ENCODE results near the gene CBX7.

CBX7 gene

DNA sequence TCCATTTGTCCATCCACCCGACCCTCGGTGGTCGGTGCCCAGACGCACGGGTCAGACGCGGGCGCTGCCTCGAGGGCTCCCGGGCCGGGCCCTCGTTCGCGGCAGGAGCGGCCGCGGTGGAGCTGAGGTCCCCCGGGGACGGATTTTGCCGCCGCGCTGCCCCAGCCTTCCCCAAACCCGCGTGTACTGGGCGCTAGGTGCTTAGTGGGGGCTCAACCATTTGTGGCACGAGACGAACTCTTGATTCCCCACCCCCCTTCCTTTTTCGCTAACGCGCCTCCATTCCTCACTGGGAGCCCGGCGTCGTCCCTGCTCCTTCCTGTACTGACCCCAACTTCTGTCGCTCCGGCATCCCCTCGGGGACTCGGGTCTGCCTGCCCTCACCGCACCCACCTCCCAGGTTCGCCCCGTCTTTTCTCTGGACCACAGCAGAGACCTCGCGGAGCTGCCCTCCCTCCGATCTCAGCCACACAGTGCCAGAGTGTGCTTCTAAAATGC lies 789 bp upstream of the CBX7 start:
- CTCF ChIA-PET: interaction anchor here (0.9 to 4.0 kb wide), 3 partner anchors 14 to 163 kb away, joined by 3 to 27 read pairs (median 8); no protein-coding TSS in a partner anchor
- POLR2A ChIA-PET: interaction anchor here (1.4 kb wide), 1 partner anchor 367 kb away, joined by 3 read pairs; the partner anchor contains the start of gene ATF4
- DNase-seq (ENCODE audit: low read depth, low spot score): no peak

DNA sequence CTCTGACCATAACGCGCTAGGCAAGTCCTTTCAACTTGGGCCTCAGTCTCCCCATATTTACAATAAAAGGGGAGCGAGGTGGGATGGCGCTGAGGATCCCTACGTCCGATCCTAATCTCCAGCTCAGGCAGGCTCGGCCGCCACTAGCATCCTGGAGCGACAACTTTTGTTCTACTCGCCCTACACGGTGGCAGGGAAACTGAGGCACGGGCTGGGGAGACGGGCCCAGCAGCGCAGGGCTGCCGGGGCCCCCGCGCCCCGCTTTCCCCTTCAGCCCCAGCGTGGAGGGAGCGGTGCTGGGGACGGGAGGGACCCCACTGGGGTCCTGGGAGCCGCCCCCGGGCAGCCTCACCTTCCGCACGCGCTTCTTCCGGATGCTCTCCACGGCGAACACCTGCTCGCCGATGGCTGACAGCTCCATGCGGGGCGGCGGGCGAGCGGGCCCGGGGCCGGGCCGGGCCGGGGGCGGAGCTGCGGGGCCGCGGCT lies 413 bp downstream of the CBX7 start:
- ChIA-PET CTCF (interaction anchor here (0.9 to 1.1 kb wide), 3 partner anchors 24 to 281 kb away, joined by 3 read pairs; no protein-coding TSS in a partner anchor), POLR2A (interaction anchor here (1.1 to 1.4 kb wide), 3 partner anchors 165 to 368 kb away, joined by 3 read pairs; partner anchors contain the start of genes ATF4 and RPL3)
- H3K4me3 ChIP-seq (ENCODE audit: low read depth, low read length): peak overlapping the region; percentile 58
- DNase-seq (ENCODE audit: low read depth, low spot score): no peak
- TF ChIP-seq, protein P1, sequence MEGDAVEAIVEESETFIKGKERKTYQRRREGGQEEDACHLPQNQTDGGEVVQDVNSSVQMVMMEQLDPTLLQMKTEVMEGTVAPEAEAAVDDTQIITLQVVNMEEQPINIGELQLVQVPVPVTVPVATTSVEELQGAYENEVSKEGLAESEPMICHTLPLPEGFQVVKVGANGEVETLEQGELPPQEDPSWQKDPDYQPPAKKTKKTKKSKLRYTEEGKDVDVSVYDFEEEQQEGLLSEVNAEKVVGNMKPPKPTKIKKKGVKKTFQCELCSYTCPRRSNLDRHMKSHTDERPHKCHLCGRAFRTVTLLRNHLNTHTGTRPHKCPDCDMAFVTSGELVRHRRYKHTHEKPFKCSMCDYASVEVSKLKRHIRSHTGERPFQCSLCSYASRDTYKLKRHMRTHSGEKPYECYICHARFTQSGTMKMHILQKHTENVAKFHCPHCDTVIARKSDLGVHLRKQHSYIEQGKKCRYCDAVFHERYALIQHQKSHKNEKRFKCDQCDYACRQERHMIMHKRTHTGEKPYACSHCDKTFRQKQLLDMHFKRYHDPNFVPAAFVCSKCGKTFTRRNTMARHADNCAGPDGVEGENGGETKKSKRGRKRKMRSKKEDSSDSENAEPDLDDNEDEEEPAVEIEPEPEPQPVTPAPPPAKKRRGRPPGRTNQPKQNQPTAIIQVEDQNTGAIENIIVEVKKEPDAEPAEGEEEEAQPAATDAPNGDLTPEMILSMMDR (IDR thresholded peaks at IDR 0.05; ENCODE audit: insufficient read depth, low read length, missing control alignments): no peak

More for the DNA sequence above, 789 bp upstream of the CBX7 start:
- peak overlapping the region; percentile 63 for H3K4me3 ChIP-seq (ENCODE audit: low read depth, low read length)
- TF ChIP-seq, protein P1 (IDR thresholded peaks at IDR 0.05; ENCODE audit: insufficient read depth, low read length, missing control alignments): no peak

DNA sequence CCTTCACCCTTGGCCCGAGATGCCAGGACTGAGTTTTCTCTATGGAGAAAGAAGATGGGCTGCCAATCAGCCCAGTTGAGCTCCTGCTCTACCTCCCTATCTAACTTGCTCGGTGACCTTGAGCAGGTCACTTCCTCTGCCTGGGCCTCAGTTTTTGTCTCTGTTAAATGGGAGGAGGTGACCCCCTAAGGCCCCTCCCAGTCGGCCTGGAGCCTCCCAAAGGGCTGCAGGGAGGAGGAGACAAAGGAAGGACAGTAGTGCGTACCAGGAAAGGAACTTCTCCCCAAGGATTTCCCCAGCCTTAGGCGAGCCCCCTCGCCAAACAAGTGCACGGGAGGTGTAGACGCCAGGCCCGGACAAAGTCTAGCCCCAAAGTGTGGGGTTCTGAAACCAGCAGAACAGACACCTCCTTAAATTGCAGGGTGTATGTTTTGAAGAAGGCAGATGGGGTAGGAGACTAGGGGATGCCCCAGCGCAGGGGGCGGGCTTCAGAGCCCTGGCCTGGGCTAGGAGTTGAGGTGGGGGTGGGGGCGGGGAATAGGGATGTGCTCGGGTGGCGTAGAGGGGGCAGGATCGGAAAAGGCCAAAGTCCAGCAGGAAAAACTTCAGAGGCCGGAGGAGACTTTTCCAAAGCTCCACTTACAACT lies 1.0 kb downstream of the CBX7 start:
- H3K4me3 ChIP-seq (ENCODE audit: low read depth, low read length): peak overlapping the region; percentile 58
- POLR2A ChIA-PET: interaction anchor here (0.6 to 1.3 kb wide), 3 partner anchors 136 to 168 kb away, joined by 3 to 4 read pairs (median 3); partner anchors contain the start of gene RPL3
- TF ChIP-seq, protein P1 (IDR thresholded peaks at IDR 0.05; ENCODE audit: insufficient read depth, low read length, missing control alignments): no peak
- DNase-seq (ENCODE audit: low read depth, low spot score): no peak
- CTCF ChIA-PET: interaction anchor here (0.7 to 1.6 kb wide), 6 partner anchors 20 to 280 kb away, joined by 3 to 5 read pairs (median 3); no protein-coding TSS in a partner anchor

DNA sequence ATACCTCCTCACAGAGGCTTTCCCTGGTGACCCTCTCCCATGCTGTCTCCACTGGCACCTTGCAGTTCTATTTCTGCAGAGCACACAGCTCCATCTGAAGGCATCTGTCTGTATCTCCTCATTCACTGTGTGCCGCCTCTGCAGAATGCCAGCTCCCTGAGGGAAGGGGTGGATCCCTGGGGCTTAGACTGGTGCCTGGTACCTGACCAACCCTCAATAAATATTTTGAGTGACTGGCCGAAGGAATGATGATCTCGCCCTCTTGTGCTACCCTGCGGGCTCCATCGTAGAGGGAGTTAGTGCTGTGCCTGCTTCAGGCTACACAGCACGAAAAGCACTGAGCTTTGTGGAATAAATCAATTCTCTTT lies 1.6 kb downstream of the CBX7 start:
- TF ChIP-seq, protein P1 (IDR thresholded peaks at IDR 0.05; ENCODE audit: insufficient read depth, low read length, missing control alignments): no peak
- POLR2A ChIA-PET: interaction anchor here (0.6 to 0.7 kb wide), 2 partner anchors 136 to 164 kb away, joined by 3 to 4 read pairs; no protein-coding TSS in a partner anchor
- CTCF ChIA-PET: interaction anchor here (0.7 to 1.6 kb wide), 3 partner anchors 20 to 166 kb away, joined by 3 to 5 read pairs (median 3); no protein-coding TSS in a partner anchor
- H3K4me3 ChIP-seq (ENCODE audit: low read depth, low read length): no peak overlapping the region
- no peak for DNase-seq (ENCODE audit: low read depth, low spot score)

DNA sequence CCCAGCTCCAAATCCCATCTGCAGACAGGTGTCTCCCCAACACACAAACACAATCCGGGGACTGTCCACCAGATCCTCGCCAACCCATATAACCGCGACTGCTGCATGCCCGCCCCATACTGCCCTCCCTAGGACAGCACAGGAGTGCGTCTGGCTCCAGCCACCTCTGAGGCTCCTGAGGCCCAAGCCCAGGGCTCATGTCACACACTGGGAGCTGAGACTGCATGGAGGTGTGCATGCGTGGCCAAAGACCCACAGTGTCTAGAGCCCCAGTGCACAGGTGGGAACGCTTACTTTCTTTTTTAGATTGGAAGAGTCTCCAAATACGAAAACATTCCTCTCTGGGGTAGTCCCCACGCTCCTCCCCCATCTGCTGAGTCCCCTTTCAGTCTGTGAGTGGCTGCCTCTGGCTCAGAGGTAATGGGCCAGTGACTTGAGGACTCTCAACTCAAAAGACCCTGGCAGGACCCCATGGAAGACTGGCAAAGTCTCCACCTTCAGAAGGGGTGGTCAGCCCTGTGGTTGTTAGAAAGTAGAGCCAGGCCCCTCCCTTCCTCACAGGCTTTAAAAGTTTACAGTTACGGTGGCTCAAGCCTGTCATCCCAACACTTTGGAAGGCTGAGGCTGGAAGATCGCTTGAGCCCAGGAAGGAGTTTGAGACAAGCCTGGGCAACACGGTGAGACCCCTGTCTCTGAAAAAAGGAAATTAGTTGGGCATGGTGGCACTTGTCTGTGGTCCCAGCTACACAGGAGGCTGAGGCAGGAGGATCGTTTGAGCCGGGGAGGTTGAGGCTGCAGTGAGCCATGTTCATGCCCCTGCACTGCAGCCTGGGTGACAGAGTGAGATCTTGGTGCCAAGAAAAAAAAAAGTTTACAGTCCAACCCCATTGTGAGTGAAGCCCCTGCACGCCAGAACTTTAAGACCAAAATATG lies 2.3 kb downstream of the CBX7 start:
- ChIA-PET POLR2A (interaction anchor here (0.7 to 2.8 kb wide), 3 partner anchors 165 to 170 kb away, joined by 3 to 12 read pairs (median 7); partner anchors contain the start of gene RPL3), CTCF (interaction anchor here (1.6 to 2.0 kb wide), 4 partner anchors 21 to 281 kb away, joined by 5 to 10 read pairs (median 8); no protein-coding TSS in a partner anchor)
- TF ChIP-seq, protein P1 (IDR thresholded peaks at IDR 0.05; ENCODE audit: insufficient read depth, low read length, missing control alignments): no peak
- no peak for DNase-seq (ENCODE audit: low read depth, low spot score)
- no peak overlapping the region for H3K4me3 ChIP-seq (ENCODE audit: low read depth, low read length)
